D341Med (cell line): Measurements from ENCODE around the gene PLCXD1.
"Not testable (repeated sequence)": the region's sequence is repeated elsewhere in the genome, so short reads cannot be mapped to it uniquely, and the experiment has no call there.

Experiments
- DNase-seq: peaks from one replicate; pipeline ENCODE4 v3.0.0; 2012; ENCODE audit warnings: low spot score

Gene PLCXD1

DNA sequence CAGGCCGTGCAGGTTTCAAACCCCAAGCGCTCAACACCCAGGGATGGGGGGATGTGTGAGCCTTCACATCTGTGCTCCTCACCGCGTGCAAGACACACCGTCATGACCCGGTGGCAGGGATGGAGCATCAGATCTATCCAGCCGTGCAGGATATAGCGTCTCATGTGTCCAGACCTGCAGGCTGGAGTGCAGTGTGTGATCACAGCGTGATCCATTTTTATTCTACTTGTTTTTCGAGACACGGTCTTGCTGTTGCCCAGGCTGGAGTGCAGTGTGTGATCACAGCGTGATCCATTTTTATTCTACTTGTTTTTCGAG, 70.1 kb downstream of the PLCXD1 start:
- not testable (repeated sequence) for DNase-seq

DNA sequence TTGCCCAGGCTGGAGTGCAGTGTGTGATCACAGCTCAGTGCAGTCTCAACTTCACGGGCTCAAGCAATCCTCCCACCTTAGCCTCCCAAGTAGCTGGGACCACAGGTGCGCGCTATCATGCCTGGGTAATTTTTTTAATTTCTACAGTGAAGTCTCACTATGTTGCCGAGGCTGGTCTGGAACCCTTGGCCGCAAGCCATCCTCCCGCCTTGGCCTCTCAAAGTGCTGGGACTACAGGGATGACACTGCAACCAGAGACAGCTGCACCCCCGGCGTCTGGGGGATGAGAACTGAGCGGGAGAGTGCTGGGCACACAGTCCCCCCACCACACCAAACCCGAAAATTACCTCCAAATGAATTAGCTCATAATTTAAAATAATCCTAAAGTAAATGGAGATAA, 70.6 kb downstream of the PLCXD1 start:
- DNase-seq: no peak

DNA sequence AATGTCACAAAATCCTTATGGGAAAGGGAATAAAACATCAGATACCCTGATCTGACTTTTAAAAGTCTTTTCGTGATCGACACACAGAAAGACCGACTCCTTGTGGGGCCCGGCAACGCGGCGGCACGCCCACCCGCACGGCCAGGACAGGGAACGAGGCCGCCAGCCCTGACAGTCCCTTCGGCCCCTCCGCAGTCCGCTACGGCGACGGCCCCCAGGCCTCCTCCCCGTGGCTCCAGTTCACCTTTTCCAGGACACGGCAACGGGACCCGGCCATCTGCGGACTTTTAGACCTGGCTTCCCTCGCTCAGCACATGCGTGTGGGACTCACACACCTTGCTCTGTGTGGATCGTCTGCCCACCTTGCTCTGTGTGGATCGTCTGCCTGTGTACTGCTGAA, 71.0 kb downstream of the PLCXD1 start:
- DNase-seq: no peak

DNA sequence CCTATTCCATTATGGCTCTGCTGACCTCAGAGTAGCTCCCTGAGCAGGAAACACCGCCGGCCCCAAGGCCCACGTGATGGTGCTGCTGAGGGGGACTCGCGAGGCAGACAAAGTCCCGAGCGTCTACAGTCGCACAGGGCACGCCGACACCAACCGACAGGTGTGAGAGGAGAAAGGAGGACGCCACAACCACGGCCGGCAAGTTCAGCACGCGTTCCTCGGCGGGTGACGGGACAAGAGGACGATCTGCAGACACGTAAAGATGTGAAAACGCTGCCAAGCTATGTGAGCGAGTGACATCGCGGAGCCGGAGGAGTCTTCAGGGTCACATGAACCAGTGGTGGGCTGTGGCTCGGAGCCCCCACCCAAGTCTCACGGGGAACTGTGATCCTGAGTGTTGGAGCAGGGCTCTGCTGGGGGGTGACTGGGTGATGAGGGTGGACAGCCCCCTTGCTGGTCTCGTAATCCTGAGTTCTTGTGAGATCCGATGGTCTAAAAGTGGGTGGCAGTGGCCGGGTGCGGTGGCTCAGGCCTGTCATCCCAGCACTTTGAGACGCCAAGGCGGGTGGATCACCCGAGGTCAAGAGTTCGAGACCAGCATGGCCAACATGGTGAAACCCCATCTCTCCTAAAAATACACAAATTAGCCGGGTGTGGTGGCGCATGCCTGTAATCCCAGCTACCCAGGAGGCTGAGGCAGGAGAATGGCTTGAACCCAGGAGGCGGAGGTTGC, 71.6 kb downstream of the PLCXD1 start:
- DNase-seq: no peak
